Measurements from ENCODE around the gene KEL.

Gene KEL

DNA sequence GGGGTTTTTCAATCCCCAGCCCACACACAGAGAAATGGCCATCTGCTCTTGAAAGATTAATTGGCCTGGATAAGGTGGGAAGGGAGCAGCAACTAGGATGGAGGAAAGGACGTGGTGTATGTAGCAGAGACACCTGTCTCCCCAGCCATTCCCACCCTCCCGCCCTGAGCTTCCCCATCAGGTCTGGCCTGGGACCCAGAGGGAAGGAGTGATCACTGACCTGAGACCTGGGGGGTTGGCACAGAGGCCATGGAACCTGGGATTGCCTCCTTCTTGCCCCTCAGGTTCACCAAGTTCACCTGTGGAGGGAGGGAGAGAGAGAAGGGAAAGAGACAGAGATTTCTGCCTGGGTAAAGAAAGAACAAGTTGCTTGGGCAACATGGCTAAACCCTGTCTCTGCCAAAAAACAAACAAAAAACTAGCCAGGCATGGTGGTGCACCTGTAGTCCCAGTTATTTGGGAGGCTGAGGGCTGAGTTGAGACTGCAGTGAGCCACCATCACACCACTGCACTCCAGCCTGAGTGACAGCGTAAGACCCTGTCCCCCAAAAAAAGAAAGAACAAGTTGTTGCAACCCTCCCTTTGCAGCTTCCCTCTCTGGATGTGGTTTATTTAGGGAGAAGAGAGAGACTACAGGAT, 65.3 kb downstream of the KEL start:
- DNase-seq: no peak

DNA sequence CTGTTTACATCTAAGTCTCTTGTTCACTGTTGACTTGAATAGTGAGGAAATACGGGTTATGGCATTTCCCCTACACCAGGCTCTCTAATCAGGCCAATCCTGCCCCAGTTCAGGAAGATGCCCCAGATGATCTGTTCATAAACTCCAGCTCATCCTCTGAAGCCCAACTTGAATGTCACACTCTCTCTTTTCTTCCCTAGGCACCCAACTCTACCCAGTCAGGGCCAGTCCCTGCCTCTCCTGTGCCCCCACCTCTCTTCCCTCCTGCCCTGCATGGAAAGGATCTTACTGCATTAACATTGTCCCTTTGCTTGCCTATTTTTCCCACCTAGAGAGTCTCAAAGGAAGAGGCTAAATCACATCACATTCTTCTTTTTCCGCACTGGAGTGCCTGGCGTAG, 66.0 kb downstream of the KEL start:
- DNase-seq: no peak

DNA sequence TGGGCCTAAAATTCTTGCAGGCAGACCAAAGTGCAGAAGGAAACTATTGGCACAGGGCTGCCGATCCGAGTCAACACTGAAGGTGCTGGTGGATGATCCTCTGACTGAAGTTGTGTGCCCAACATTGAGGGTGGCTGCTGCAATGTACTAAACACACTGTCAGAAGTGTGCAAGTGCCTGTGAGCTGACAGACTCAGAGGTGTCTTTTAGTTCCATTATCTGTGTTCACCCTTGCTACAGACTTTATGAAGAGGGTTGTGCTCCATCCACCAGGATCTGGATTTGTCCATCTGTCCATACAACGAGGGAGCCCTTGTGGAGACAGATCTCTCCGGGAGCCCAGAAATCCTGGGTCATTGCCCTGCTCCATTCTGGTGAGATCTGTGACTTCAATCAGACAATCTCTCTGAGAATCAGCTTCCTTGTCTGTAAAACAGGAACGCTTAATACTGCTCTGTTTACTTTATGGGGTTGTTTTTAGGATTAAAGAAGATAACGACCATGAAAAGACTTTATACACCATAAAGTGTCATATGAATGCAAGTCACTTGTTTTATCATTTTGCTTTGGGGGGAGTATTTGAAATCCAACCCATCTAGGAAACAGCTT, 67.1 kb downstream of the KEL start:
- DNase-seq: no peak

DNA sequence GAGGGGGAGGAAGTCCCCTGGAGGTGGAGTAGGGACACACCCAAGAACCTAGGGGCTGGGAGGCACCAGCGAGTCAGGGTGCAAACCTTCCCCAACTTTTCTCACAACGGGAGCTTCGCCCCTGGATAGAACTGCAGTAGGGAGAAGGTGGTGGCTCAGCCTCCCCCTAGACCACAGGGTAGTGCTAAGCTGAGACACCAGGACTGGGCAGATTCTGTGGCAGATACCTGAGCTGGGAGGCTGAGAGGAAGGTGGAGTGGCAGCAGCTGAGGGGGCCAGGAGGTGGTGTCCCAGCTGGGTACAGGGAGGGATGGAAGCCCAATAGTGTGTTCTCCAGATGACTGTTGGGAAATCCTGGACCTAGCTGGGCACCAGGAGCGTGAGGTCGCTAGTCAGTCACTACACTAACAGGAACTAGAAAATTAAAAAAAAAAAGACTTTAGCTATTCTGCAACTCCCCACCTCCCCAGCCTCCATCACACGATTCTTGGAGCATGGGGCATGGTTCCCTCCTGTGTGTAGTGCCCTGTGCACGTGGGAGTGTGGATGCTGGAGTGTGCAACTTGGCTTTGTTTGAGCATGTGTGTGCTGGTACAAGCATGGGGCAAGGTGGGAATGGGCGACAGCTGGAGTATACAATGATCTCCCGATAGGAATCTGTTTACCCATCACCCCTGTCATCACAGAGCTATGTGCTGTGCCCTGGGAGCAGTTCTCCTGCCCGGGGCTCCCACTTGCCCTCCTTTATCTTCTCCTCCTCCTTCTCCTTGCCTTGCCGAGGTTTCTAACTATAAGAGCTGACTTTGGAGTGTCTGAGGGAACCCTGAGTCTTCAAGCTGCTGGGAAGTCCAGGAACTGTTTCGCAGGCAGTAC, 67.8 kb downstream of the KEL start:
- DNase-seq: no peak

DNA sequence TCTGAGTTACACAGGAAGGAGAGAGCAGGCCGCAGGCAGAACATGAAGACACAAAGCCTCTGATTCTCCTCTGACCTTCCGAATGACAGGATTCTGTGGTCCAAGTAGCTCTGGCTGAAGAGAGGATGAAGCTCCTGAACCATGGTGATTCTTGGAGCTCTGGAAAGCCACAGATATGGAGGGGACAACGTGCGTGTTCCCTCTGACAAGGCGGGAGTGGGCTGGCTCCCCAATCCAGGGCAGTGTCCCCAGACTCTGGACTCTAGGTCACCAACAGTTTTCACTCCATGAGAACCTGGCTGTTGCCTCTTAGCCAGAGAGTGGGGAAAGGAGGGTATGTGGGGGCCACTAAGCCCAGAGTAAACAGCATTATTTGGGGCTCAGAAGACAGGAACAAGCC, 69.2 kb downstream of the KEL start:
- DNase-seq: no peak

DNA sequence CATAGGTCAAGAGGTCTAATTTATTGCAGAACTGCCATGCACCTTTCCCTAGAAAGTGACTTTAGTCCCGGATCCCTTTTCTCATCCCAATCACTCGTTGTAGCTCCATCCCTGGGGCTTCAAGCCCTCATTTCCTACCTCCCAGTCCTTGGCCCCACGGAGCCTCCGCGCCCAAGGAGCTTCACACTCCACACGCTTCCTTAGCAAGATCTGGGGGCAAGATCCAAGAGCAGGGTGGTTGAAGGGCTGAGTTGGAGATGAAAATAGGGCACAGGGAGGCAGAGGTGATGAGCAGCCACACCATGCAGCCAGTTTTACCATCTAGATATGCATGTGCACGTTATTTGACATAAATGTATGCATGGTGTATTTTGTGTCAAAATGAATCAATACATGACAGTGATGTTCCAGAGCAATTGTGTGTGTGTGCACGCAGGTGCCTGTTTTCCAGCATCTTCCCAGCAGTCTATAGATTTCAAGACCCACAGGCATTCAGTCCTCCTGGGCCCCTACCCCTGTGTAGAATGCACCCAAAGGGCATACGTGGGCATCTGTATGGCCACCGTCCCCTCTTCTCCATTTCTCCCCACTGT, 70.6 kb downstream of the KEL start:
- DNase-seq: no peak
